Dermis blood vessel endothelial cell (primary cell): ENCODE results near the gene ADGRL1. TPM values are rescaled to one million over a fixed set of nuclear protein-coding genes. Genes with fewer than 3 reads are reported as not detected.
"Not testable (repeated sequence)": the region's sequence is repeated elsewhere in the genome, so short reads cannot be mapped to it uniquely, and the experiment has no call there.

ENCODE experiments used
- DNase-seq: peaks from one replicate; pipeline ENCODE4 v3.0.0; 2010
- total RNA-seq: library from RNA; depleted of rRNA; stranded (reverse); fragments of >200 nt; gene quantifications from 2 replicates; pipeline ENCODE4 v1.2.3, GENCODE V29; 2014

ADGRL1 gene
- total RNA-seq, 1 donor from 2014 or later, result 5.1 TPM

DNA sequence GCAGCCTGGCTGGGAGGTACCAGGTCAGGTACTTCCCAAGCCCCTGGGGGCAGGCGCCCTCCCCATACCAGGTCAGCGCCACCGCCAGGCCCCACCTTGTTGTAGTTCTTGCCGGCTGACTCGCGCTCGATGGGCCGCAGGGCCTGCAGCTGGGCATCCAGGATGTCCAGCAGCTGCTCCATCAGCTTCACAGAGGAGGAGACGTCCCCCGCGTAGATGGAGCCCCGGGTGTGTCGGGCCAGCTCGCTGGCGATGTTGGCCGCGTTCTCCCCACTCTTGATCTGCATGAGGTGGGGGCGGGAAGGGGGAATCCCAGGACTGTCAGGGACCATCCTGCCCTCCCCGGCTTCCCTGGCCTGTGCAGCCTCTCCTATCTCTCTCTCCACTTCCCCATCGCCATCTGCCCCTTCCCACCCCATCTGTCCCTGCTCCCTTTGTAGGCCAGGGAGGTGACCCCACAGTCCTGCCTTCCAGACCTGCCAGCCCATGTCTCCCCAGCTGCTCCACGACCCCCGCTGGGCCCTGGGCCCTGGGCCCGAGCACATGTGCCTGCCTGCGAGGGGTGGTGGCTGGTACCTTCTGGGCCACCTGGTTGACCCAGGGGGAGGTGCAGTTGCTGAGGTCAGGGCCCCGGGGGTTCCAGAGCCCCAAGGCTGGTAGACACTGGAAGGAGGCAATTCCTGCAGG, 45.8 kb downstream of the ADGRL1 start:
- DNase-seq, result no peak

DNA sequence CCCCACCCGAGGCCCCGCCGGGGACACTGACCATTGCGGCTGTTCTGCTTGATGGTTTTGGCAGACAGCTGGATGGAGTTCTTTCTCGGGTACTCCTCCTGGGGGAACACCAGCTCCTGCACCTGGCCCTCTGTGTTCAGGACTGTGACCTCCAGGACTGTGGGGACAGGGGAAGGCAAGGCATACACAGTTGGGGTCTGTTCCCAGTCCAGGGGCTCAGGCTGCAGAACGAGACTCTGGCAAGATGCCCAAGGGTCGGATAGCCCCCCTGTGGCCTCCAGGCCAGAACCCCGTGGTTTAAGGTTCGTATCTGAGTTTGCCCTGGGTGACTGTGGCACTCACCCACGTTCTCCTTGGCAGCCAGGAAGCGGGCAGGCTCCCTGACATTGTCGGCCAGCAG, 46.9 kb downstream of the ADGRL1 start:
- no peak for DNase-seq

DNA sequence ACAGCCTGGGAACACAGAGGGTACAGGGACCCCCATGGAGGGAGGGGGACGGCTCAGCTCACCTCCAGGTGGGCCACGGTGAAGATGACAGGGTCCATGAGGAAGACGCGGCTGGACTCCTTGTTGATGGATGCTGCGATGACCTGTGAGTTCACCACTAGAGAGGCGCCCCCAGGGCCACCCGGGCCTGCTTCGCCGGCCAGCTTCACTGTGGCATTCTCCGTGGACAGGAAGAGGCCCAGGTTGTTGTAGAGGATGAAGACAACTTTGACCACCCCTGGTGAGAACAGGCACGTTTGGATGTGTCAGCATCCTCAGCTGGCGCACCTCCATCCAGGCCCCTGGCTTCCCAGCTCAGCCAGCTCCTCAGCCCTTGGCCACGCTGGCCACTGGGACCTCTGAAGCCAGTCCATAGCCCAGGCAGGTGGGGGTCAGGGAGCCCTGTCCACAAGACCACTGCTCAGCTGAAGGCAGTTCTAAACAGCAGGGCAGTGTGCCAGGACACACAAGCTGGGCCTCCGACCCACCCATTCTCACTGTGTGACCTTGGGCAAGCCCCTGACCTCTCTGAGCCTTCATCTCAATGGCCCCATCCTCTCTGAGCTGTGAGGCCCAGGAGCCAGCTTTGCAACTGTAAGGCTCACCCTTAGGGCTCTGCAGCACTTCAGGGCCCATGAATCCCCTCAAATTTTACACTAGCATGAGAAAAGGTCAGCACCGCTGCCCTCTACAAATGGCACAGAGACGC, 47.5 kb downstream of the ADGRL1 start:
- DNase-seq, result no peak

DNA sequence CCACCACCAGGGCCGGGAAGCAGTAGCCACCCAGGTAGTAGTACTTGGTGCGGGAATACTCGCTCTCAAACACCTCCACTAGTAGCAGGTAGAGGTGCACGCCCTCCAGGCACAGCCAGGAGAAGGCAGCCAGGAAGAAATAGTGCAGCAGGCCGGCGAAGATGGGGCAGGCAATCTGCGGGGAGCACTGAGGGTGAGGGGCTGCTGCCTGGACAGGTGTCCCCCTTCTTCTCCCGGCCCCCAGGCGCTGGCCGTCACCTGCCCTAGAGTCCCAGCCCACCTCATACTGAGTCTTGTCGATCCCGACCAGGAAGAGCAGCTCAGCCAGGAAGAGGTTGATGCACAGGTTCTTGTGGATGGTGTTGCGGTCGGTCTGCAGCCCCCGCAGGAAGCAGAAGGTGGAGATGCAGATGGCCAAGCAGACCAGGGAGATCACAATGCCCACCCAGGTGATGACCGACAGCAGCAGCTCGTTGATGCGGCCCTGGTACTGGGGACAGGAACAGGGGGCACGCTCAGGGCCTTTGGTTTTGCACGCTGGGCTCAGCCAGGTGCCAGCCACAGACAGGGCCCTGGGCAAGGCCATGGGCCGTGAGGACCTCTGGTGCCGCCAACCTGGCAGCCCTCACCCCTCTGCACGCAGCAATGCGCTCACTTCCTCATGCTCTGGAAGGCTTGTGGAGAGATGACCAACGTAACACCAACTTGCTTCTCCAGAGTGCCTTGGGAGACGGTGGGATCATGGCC, 48.8 kb downstream of the ADGRL1 start:
- no peak for DNase-seq

DNA sequence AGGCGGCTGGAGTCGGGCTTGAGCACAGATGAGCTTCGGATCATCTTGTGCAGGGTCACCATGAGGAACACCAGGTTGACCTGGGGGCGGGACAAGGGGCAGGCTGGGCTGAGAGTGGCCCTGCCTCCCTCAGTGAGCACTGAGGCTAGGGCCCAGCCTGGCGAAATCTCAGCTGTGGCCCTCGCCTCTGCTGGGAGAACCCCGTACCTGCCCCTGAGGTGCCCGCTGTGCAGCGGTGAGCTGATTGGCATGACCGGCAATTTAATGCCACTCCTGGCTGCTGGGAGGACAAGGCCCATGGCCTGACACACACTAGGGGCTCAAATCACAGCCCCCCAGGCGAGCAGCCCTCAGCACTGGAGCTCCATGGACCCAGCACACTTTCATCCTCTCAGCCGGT, 49.8 kb downstream of the ADGRL1 start:
- DNase-seq, result no peak

DNA sequence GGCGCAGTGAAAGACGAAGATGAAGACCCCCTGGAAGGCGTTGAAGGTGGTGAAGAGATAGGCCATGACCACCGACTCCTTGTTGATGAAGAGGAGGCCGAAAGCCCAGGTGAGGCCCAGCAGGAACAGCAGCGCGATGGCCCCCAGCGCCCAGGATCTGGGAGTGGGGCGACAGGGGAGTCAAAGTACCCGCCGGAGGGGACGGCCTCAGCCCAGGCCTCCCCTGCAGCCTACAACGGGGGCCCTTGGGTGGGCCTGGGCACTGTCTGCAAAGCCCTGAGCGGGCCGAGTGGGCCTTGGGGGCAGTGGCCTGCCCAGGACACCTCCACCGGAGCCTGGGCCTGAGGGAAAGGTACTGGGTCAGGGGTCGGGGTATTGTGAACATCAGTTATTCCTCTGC, 50.6 kb downstream of the ADGRL1 start:
- DNase-seq, result no peak

DNA sequence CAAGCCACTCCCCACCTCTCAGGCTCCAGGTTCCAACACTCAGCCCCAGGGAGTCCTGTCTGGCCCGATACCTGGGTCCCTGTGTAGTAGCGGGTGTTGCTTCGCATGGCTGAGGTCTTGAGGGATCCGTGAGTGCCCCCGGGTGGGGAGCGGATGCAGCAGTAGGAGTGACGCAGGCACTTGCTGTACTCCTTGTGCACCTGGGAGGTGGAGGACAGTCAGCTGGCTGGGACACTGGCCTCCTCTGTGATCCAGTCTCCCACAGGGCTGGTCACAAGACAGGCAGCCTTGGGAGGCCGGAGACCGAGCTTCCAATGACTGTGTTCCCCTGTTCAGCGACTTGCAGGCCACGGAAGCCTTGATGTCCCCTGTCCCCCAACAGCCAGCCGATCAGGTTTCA, 53.3 kb downstream of the ADGRL1 start:
- no peak for DNase-seq

DNA sequence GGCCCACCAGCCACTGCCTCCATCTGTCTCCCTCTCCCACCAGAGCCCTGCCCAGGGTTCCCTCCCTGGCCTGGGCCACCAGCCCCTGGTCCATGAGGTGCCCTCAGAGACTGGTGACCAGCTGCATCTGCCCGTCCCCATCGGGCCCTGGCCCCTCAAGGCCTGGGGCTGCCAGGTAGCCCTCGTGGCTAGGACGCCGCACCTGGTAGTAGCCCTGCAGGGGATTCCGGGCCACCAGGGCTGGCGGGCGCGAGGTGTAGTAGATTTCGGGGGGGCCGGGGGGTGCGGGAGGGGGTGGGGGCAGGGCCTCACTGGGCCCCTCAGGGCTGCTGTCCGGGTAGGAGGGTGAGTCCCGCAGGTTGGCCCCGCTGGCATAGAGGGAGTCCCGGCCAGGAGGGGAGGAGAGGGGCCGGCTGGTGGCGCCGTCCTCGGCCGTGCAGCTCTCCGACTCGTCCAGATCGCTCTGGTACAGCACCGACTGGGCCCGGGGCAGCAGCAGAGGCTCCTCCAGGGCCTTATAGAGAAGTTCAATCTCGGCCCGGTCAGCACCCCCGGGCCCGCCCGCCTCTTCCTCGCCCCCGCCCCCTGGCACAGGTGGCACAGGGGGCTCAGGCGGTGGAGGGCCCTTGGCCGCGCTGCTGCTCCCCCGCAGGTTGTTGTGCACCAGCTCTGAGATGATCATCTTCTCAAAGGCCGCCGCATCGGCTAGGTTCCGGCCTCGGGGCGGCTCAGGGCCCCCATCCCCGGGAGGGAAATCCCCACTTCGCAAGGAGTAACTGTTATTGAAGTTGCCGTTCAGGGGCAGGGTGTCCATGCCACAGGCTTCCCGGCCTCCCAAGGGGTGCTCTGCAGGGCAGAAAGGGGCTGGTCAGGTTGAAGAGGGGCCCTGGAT, 55.0 kb downstream of the ADGRL1 start:
- DNase-seq, result no peak

DNA sequence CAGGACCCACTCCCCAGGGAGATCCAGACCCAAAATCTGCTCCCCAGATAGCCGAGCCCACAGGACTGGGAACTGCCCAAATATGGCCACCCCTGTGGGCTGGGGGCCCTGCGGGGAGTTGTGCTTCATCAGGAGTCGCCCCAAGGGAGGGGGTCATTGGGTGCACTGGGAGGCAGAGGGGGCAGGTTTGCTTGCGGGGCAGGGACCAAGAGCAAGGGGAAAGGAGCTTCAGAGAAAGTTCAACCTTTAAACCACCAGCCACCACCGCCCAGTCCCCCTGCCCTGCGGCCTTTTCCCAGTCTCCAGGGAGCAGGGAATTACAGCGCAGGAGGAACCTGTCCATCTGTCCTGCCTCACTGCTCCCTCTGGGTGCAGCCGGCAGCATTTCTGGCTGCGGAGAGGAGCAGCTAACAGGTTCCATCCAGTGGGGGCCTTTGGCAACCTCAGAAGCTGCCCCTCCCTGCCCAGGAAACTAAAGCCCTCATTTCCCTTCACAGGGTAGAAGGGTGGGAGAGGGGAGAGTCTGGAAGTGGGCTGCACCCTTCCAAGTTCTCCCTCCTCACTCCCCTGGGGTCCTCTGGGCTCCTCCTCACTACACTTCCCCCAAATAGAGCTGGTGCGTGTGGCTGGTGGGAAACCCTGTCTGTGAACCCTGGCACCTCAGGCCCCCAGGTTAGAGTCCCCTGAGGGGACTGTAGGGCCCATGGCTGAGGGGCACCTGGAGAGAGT, 55.8 kb downstream of the ADGRL1 start:
- DNase-seq, result no peak

DNA sequence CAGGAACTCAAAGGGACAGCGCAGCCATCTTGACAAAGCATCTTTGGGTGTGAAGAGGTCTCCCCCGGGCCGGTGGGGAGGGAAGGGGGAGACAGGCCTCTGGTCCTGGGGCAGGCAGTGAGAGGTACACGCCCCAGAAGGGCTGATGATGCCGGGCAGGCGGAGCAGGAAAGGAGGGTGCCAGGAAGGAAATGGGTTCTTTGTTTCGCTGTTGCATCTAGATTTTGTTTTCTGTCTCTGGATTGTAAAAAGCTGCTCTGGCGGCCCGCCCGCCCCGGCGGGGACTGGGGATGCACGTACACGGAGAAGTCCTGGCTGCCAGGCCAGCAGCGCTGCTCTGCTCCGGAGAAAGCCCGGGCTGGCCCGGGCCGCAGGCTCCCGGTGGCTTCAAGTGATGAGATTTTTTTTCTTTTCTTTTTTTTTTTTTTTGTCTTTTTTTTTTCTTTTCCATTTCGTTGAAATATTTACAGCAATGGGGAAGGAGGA, 56.4 kb downstream of the ADGRL1 start:
- DNase-seq, result peak; percentile 59

DNA sequence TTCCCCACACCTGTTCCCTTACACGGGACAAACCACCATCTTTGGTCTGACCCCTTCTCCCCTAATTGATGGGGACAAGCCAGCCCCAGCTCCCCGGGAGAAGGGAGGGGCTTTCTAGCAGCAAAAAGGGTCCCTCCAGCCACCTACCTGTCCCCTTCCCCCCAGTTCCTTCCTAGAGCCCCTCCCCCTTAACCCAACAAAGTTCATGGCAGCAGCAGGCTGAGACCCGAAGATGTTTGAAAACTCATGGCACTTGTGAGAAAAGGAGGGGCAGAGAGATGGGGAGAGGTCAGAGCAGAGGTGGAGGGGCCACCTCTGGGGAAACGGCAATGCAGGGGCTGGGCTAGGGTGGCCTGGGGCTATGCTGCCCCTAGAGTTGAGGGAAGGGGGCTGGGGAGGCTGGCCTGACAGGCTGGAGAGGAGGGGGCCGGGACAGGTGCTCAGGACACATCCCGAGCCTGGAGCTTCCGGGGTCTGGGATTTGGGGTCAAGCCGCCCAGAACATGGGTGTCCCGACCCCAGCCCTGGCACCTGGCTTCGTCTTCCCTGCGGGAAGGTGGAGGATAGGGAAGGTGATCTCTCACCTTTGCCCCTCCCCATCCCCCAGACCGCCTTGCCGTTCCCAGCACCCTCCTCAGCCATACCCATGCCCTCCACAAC, 57.1 kb downstream of the ADGRL1 start:
- no peak for DNase-seq

DNA sequence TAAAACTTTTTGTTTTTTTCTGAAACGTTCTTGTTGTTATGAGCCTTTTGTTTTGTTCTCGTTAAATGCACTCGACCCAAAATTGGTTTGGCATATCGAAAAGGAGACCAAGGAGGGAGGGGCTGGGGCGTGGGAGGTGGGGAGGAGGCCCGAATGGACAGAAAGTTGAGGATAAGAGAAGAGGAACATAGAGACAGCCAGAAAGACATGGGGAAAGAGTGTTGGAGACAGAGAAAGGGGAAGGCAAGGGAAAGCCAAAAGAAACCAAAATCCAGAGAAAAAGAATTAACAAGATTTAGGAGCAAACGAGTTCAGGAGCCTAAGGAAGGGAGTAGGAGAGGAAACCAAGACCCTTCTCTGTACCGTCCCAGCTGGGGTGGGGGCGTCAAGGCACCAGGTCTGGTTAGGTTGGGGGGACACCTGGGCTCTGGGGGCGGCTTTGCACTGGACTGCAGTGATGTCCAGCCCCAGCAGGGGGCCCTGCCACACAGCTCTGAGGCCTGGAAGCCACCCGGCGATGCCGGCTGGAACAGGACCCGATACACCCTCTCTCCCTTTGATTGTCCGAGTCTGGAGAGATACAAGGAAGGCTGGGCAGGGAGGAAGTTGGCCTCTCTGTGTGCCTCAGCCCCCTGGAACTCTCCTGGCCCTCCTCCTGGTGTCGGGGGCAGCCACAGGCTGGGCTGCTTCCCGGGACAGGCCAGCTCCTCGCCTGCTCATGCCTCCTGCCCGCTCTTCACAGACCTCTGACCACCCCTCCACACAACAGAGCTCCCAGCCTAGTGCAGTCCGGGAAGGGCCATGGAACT, 58.0 kb downstream of the ADGRL1 start:
- DNase-seq, result peak; percentile 84

DNA sequence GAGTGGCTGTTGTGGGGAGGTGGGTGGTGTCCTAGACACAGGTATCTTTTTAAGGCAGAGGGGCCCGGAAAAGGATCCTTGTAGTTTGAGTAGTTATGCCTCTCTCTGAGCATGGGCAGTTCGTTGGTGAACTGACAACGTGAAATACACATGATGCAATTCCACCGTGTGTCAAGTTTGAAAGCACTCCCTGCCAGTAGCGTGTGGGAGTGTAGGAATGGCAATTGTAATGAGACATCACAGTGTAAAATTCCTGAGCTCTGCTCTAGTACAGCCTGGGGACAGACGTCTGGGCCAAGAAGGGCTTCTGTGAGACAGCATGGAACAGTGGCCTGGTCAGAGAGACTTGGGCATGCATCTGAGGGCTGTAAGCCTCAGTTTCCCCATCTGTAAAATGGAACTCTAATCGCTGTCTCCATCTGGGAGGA, 59.2 kb downstream of the ADGRL1 start:
- DNase-seq, result no peak

DNA sequence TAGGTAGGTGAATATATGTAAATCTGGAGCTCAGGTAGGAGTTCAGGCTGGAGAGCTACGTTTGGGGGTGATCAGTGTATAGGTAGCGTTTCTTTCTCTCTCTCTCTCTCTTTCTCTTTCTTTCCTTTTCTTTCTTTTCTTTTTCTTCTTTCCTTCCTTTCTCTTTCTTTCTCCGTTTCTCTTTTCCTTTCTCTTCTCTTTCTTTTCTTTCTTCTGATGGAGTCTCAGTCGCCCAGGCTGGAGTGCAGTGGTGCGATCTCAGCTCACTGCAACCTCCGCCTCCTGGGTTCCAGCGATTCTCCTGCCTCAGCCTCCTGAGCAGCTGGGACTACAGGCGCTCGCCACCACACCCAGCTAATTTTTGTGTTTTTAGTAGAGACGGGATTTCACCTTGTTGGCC, 59.8 kb downstream of the ADGRL1 start:
- DNase-seq, result not testable (repeated sequence)

DNA sequence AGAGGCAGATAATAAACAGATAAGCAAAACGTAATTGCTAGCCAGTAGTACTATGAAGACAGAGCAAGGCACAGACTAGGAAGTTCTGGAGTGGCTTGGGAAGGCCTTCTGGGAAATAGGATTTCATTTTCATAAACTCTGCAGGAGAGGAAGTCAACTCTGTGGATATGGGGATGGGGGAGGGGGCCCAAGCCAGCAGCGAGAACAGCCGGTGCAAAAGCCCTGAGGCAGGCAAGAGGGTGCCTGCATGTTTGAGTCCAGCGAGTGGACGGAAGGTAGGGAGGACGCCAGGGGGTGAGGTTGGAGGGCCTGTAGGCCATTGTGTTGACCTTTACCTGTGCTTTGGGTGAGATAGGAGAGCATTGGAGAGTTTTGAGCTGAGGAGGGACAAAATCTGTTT, 60.6 kb downstream of the ADGRL1 start:
- no peak for DNase-seq

DNA sequence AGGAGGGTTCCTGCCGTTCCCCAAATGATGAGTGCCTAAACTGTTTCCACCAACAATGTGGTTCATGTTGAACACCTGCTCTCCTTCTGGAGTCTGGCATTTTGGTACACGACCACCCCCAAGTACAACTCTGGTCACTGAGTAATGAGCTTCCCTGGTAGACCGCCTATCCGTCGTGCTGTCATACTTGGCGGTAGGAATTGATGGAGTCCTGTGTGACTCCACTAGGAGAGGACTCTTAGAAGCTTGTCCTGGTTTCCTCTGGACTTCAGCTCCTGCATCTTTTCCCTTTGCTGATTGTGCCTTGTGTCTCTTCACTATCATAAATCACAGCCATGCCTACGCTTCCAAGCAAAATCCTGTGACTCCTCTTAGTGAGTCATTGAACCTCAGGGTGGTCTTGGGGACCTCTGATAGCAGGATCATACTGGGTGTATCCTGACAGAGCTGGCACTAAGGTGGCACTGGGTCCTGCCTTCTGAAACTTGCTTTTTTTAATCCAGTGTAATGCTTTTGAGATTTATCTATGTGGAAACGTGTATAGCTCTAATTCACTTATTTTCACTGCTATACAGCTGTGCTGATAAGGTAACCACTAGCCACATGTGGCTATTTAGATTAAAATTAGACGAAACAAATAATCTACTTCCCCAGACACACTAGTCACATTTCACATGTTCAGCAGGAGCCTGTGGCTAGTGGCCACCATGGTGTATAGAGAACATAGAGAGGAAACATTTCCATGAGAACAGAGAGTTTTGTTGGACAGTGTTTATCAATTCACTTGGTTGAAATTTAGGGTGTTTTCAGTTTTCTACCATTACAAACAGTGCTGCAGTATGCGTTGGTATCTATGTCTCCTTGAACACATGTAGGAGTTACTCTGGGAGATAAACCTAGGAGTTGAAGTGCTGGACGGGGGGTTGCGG, 63.4 kb downstream of the ADGRL1 start:
- no peak for DNase-seq

DNA sequence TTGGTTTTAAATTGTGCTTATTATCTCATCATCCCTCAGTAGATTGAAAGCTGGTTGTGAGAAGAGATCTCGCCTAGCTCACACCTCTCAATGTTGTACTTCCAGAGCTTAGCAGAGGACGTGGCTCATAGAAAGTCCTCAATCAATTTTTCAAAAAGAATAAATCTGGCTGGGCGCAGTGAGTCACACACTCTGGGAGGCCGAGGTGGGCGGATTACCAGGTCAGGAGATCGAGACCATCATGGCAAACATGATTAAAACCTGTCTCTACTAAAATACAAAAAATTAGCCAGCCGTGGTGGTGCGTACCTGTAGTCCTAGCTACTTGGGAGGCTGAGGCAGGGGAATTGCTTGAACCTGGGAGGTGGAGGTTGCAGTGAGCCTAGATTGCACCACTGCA, 64.9 kb downstream of the ADGRL1 start:
- no peak for DNase-seq

DNA sequence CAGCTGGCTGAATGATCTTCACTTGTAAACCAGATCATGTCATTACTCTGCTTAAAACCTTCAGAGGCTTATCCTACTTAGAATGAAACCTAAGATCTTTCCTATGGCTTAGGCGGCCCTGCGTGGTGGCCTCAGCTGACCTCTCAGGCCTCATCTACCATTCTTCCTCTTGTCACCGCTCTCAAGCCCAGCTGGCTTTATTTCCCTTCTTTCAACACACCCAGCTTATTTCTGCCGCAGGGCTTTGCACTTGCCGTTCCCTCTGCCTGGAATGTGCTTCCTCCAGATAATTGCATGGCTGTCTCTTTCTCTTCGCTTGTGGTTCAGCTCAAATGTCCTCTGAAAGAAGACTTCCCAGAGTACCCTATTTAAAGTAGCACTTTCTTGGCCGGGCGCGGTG, 66.0 kb downstream of the ADGRL1 start:
- DNase-seq, result no peak
